GM12801 (cell line): ENCODE data around the gene ACSS1.

ENCODE experiments used
- CTCF ChIP-seq: IDR thresholded peaks from one replicate; pipeline ENCODE4 v1.5.1; 2011; ENCODE audit warnings: control low read depth; ENCODE audit not compliant: insufficient read length; ENCODE audit errors: extremely low read depth

Gene ACSS1

GRCh38 chr20:24961384-24962181, 96.4 kb downstream of the ACSS1 start:
- no peak for TF ChIP-seq CTCF

- no peak for TF ChIP-seq CTCF
Observed at GRCh38 chr20:24960861-24961260, 97.1 kb downstream of the ACSS1 start.

- no peak for TF ChIP-seq CTCF
Observed at GRCh38 chr20:24960302-24960801, 97.6 kb downstream of the ACSS1 start.

DNA sequence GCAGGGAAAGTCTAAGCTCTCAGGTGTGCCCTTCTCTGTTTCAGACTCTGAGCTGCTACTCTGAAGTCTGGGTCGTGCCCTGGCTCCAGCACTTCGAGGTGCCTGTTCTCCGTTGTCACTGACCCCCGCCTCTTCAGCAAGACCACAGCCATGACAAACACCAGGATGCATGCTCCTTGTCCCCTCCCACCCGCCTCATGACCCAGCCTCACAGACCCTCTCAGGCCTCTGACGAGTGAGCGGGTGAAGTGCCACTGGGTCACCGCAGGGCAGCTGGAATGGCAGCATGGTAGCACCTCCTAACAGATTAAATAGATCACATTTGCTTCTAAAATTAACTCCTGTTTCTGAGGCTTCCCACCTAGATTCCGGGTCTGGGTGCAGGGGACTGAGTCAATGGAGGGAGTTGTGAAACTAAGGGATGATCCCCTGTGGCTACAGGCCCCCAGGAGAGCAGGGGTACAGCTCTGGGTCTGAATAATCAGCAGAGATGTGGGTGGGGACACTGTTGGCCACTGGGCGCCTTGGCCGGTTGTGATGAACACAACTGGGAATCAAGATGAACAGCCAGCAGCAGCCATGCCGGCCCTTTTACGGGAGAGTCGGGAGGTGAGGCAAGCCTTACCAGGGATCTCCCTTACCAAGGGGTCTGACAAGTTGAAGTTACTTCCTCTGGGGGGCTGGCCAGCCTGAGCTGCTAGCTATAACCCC, 98.2 kb downstream of the ACSS1 start:
- TF ChIP-seq CTCF, result no peak

GRCh38 chr20:24958506-24959385, 99.2 kb downstream of the ACSS1 start:
- TF ChIP-seq CTCF, result no peak

GRCh38 chr20:24957326-24958016, 100.5 kb downstream of the ACSS1 start:
- no peak for TF ChIP-seq CTCF
